HEK293 (cell line): ENCODE results near the gene POLR2E.
A peak's percentile ranks its signal among the peaks of the same experiment; 100 is the strongest.

Experiments
- CTCF ChIA-PET: fragments of 350-600 bp; formaldehyde crosslinking; extraction: SDS; loops from one replicate; lab custom pipeline; 2021; ENCODE audit warnings: antibody characterized with exemption; lab: Yijun Ruan, JAX
- POLR2A ChIA-PET: fragments of 300-600 bp; formaldehyde crosslinking; extraction: SDS; loops from one replicate; lab custom pipeline; 2020; ENCODE audit warnings: antibody characterized with exemption, inconsistent platforms; lab: Yijun Ruan, JAX
- H3K27ac ChIP-seq: fragments of 200-500 bp; sonication (Bioruptor generic); 2 replicates; pipeline ENCODE4 v1.5.1; 2014; ENCODE audit warnings: low read depth, low read length, control low read depth, inconsistent platforms; ENCODE audit errors: extremely low read depth
- H3K36me3 ChIP-seq, 2 experiments: fragments of 200-500 bp in 1 of 2; sonication (Bioruptor generic) in 1 of 2; 1 replicate in 1 of 2; 2 replicates in 1 of 2; pipeline ENCODE4 v1.5.1; 2014 to 2017; ENCODE audit warnings: inconsistent platforms in 2 of 2, low read length in 2 of 2; ENCODE audit not compliant: control insufficient read depth in 2 of 2, insufficient read depth in 1 of 2
- H3K4me1 ChIP-seq: fragments of 200-500 bp; sonication (Bioruptor generic); 2 replicates; pipeline ENCODE4 v1.5.1; 2014; ENCODE audit warnings: mild to moderate bottlenecking, low read length, inconsistent platforms; ENCODE audit not compliant: control insufficient read depth, insufficient read depth
- H3K4me3 ChIP-seq: 2 replicates; pipeline ENCODE4 v1.5.1; 2011; ENCODE audit warnings: low read depth, mild to moderate bottlenecking, control low read depth, low read length, moderate library complexity
- H3K9me3 ChIP-seq: fragments of 200-500 bp; sonication (Bioruptor generic); 2 replicates; pipeline ENCODE4 v1.5.1; 2014; ENCODE audit warnings: low read depth, low read length, inconsistent platforms; ENCODE audit not compliant: control insufficient read depth, insufficient read depth
- KLF8 ChIP-seq: fragments of 450-650 bp; formaldehyde crosslinking; IDR thresholded peaks from 2 replicates; pipeline ENCODE4 v1.5.1; 2016; ENCODE audit warnings: missing biosample characterization, missing genetic modification characterization
- KLF9 ChIP-seq: fragments of 450-650 bp; formaldehyde crosslinking; IDR thresholded peaks from 2 replicates; pipeline ENCODE4 v1.5.1; 2016; ENCODE audit warnings: missing biosample characterization, missing genetic modification characterization, low read depth
- REPIN1 ChIP-seq: fragments of 450-650 bp; formaldehyde crosslinking; IDR thresholded peaks from 2 replicates; pipeline ENCODE4 v1.5.1; 2017; ENCODE audit warnings: missing biosample characterization, missing genetic modification characterization, low read depth
- ZBTB7A ChIP-seq: fragments of 450-650 bp; formaldehyde crosslinking; IDR thresholded peaks from 2 replicates; pipeline ENCODE4 v1.5.1; 2016; ENCODE audit warnings: low read depth, missing biosample characterization, missing genetic modification characterization
- ZBTB8A ChIP-seq: fragments of 450-650 bp; formaldehyde crosslinking; IDR thresholded peaks from 2 replicates; pipeline ENCODE4 v1.5.1; 2016; ENCODE audit warnings: missing biosample characterization, missing genetic modification characterization
- ZEB2 ChIP-seq: fragments of 450-650 bp; formaldehyde crosslinking; IDR thresholded peaks from 2 replicates; pipeline ENCODE4 v1.5.1; 2016; ENCODE audit warnings: missing biosample characterization, missing genetic modification characterization
- ZNF24 ChIP-seq: fragments of 450-650 bp; formaldehyde crosslinking; IDR thresholded peaks from 2 replicates; pipeline ENCODE4 v1.5.1; 2016; ENCODE audit warnings: missing biosample characterization, missing genetic modification characterization
- ZNF266 ChIP-seq: fragments of 450-650 bp; formaldehyde crosslinking; IDR thresholded peaks from 2 replicates; pipeline ENCODE4 v1.5.1; 2016; ENCODE audit warnings: missing biosample characterization, missing genetic modification characterization, low read depth
- ZNF311 ChIP-seq: fragments of 450-650 bp; formaldehyde crosslinking; IDR thresholded peaks from 2 replicates; pipeline ENCODE4 v1.5.1; 2017; ENCODE audit warnings: missing biosample characterization, missing genetic modification characterization, borderline replicate concordance
- ZNF366 ChIP-seq: fragments of 450-650 bp; formaldehyde crosslinking; conservative IDR thresholded peaks from 2 replicates; pipeline ENCODE4 v1.5.1; 2016; ENCODE audit warnings: missing biosample characterization, missing genetic modification characterization
- ZNF404 ChIP-seq: fragments of 450-650 bp; formaldehyde crosslinking; IDR thresholded peaks from 2 replicates; pipeline ENCODE4 v1.5.1; 2017; ENCODE audit warnings: missing biosample characterization, missing genetic modification characterization
- ZNF423 ChIP-seq: fragments of 450-650 bp; formaldehyde crosslinking; IDR thresholded peaks from 2 replicates; pipeline ENCODE4 v1.5.1; 2016; ENCODE audit warnings: missing biosample characterization, missing genetic modification characterization
- ZNF600 ChIP-seq: fragments of 450-650 bp; formaldehyde crosslinking; IDR thresholded peaks from 2 replicates; pipeline ENCODE4 v1.5.1; 2016; ENCODE audit warnings: missing biosample characterization, missing genetic modification characterization
- ZNF707 ChIP-seq: fragments of 450-650 bp; formaldehyde crosslinking; IDR thresholded peaks from 2 replicates; pipeline ENCODE4 v1.5.1; 2016; ENCODE audit warnings: missing biosample characterization, missing genetic modification characterization
- ZSCAN23 ChIP-seq: fragments of 450-650 bp; formaldehyde crosslinking; IDR thresholded peaks from 2 replicates; pipeline ENCODE4 v1.5.1; 2016; ENCODE audit warnings: missing biosample characterization, missing genetic modification characterization
- ZSCAN30 ChIP-seq: fragments of 450-650 bp; IDR thresholded peaks from 2 replicates; pipeline ENCODE4 v1.5.1; 2018; ENCODE audit warnings: missing biosample characterization, mild to moderate bottlenecking, missing genetic modification characterization, moderate library complexity
- TF ChIP-seq, protein P1 (sequence below): fragments of 450-650 bp; formaldehyde crosslinking; IDR thresholded peaks from 2 replicates; pipeline ENCODE4 v1.5.1; 2017; ENCODE audit warnings: missing biosample characterization, missing genetic modification characterization
- TF ChIP-seq, protein P2 (sequence below): fragments of 450-650 bp; formaldehyde crosslinking; IDR thresholded peaks from 2 replicates; pipeline ENCODE4; 2016; ENCODE audit warnings: missing biosample characterization, missing genetic modification characterization
- TF ChIP-seq, protein P3 (sequence below): fragments of 450-650 bp; formaldehyde crosslinking; IDR thresholded peaks from 2 replicates; pipeline ENCODE4 v1.5.1; 2016; ENCODE audit warnings: missing biosample characterization, missing genetic modification characterization
- TF ChIP-seq, protein P4 (sequence below): fragments of 450-650 bp; IDR thresholded peaks from 2 replicates; pipeline ENCODE4 v1.5.1; 2018; ENCODE audit warnings: missing biosample characterization, missing genetic modification characterization
- TF ChIP-seq, protein P5 (sequence below): fragments of 450-650 bp; formaldehyde crosslinking; IDR thresholded peaks from 2 replicates; pipeline ENCODE4 v1.5.1; 2016; ENCODE audit warnings: missing biosample characterization, missing genetic modification characterization

POLR2E gene

DNA sequence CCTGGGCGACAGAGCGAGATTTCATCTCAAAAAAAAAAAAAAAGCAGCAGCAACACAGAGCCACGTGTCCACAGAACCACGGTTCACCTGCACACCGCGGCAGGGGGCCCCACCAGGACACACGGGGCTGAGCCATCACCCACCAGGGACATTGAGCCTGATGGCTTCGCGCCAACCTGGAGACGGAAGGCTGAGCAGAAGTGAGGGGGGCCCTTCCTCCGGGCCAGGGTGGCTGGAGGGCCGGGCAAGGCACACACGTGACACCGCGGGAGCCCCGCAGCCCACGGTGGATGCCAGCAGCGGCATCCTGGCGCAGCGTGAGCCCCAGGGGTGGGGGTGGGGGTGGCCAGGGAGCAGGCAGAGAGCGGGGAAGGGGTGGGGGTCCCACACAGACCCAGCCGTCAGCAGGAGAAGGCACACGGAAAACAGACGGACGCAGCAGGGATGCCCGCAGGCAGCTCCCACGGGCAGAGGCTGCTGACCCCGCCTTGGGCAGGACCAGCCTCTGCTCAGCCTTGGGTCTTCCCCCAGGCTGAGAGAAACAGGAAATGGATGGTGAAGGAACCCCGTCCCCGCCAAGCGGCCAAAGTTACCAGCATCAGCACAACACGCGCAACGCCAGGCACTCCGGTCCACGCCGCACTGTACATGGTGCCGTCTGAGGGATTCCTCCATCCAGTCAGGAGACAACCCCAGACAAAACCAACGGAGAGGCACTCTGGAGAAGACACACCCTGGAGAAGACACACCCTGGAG lies 45.3 kb upstream of the POLR2E start:
- no peak overlapping the region for H3K4me3 ChIP-seq
- H3K4me1 ChIP-seq: no peaks in the 10 kb centered on the region
- H3K36me3 ChIP-seq: peaks cover 0 to 16% of the 10 kb centered on the region in 2 experiments; a peak in 2 of 3 replicates
- ChIA-PET POLR2A (no interaction called here), CTCF (interaction anchor here (0.6 kb wide), 1 partner anchor 683 kb away, joined by 3 read pairs; no protein-coding TSS in a partner anchor)
- TF ChIP-seq ZNF404 (no peak), ZNF423 (no peak), ZNF266 (tag by site-specific recombination) (no peak)
- TF ChIP-seq, protein P1, sequence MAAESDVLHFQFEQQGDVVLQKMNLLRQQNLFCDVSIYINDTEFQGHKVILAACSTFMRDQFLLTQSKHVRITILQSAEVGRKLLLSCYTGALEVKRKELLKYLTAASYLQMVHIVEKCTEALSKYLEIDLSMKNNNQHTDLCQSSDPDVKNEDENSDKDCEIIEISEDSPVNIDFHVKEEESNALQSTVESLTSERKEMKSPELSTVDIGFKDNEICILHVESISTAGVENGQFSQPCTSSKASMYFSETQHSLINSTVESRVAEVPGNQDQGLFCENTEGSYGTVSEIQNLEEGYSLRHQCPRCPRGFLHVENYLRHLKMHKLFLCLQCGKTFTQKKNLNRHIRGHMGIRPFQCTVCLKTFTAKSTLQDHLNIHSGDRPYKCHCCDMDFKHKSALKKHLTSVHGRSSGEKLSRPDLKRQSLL: peak; percentile 8; the same call in 1 of the 2 replicates
- no peaks in the 10 kb centered on the region for H3K9me3 ChIP-seq
- no peak overlapping the region for H3K27ac ChIP-seq

DNA sequence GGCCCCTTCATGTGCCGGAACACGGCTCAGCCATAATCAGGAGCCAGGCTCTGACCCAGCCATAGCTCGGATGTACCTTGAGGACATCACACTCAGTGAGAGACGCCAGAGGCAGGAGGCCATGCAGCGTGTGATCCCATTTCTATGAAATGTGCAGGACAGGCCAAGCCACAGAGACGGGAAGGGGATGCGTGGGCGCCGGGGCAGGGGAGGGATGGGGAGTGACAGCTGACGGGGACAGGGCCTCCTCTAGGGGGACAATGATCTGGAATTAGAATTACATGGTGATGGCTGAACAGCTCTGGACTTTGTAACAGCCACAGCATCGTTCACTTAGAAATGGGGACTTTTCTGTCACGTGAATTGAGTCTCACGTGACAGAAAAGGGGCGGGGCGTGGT lies 44.0 kb upstream of the POLR2E start:
- TF ChIP-seq KLF9 (tag by site-specific recombination): 0 out of 2 replicates have a peak, but pooled peaks have one; percentile 29
- 0 out of 2 replicates have a peak, but pooled peaks have one; percentile 41 for TF ChIP-seq ZNF600
- no peak for TF ChIP-seq ZNF366 (tag by site-specific recombination)
- Histone ChIP-seq H3K27ac (no peak overlapping the region), H3K4me3 (no peak overlapping the region), H3K36me3 (peaks cover 0 to 17% of the 10 kb centered on the region in 2 experiments; a peak in 2 of 3 replicates), H3K9me3 (no peaks in the 10 kb centered on the region), H3K4me1 (no peaks in the 10 kb centered on the region)
- ChIA-PET POLR2A (no interaction called here), CTCF (interaction anchor here (0.7 kb wide), 1 partner anchor 24 kb away, joined by 3 read pairs; no protein-coding TSS in a partner anchor)

DNA sequence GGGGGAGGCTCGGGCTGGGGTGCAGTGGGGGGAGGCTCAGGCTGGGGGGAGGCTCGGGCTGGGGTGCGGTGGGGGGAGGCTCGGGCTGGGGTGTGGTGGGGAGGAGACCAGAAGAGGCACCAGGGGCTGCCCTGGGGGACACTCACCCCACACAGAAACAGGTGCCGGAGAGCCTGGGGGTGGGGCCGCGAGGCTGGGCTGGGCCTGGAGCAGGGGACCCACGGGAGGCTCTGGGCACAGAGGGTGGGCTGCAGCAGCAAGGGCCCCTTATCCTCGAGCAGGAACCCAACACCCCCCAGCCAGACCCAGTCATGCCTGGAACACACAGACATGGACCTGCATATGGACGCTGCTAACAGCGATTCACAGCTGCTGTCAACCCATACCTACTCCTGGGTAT lies 42.9 kb upstream of the POLR2E start:
- POLR2A ChIA-PET: no interaction called here
- H3K27ac ChIP-seq: no peak overlapping the region
- TF ChIP-seq ZBTB7A (tag by site-specific recombination): peak; percentile 59; the same call in 1 of the 2 replicates
- TF ChIP-seq ZNF707: no peak
- TF ChIP-seq ZEB2: no peak
- TF ChIP-seq, protein P2, sequence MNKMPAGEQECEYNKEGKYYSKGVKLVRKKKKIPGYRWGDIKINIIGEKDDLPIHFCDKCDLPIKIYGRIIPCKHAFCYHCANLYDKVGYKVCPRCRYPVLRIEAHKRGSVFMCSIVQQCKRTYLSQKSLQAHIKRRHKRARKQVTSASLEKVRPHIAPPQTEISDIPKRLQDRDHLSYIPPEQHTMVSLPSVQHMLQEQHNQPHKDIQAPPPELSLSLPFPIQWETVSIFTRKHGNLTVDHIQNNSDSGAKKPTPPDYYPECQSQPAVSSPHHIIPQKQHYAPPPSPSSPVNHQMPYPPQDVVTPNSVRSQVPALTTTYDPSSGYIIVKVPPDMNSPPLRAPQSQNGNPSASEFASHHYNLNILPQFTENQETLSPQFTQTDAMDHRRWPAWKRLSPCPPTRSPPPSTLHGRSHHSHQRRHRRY (tag by site-specific recombination): no peak
- no peak for TF ChIP-seq ZBTB8A
- no peak for TF ChIP-seq REPIN1 (tag by site-specific recombination)
- no peak for TF ChIP-seq ZSCAN30 (tag by site-specific recombination)
- TF ChIP-seq, protein P3, sequence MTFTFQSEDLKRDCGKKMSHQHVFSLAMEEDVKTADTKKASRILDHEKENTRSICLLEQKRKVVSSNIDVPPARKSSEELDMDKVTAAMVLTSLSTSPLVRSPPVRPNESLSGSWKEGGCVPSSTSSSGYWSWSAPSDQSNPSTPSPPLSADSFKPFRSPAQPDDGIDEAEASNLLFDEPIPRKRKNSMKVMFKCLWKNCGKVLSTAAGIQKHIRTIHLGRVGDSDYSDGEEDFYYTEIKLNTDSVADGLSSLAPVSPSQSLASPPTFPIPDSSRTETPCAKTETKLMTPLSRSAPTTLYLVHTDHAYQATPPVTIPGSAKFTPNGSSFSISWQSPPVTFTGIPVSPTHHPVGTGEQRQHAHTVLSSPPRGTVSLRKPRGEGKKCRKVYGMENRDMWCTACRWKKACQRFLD: no peak
- TF ChIP-seq, protein P4, sequence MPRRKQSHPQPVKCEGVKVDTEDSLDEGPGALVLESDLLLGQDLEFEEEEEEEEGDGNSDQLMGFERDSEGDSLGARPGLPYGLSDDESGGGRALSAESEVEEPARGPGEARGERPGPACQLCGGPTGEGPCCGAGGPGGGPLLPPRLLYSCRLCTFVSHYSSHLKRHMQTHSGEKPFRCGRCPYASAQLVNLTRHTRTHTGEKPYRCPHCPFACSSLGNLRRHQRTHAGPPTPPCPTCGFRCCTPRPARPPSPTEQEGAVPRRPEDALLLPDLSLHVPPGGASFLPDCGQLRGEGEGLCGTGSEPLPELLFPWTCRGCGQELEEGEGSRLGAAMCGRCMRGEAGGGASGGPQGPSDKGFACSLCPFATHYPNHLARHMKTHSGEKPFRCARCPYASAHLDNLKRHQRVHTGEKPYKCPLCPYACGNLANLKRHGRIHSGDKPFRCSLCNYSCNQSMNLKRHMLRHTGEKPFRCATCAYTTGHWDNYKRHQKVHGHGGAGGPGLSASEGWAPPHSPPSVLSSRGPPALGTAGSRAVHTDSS (tag by site-specific recombination): no peak
- TF ChIP-seq KLF8: no peak
- no peak for TF ChIP-seq ZSCAN23
- TF ChIP-seq, protein P5, sequence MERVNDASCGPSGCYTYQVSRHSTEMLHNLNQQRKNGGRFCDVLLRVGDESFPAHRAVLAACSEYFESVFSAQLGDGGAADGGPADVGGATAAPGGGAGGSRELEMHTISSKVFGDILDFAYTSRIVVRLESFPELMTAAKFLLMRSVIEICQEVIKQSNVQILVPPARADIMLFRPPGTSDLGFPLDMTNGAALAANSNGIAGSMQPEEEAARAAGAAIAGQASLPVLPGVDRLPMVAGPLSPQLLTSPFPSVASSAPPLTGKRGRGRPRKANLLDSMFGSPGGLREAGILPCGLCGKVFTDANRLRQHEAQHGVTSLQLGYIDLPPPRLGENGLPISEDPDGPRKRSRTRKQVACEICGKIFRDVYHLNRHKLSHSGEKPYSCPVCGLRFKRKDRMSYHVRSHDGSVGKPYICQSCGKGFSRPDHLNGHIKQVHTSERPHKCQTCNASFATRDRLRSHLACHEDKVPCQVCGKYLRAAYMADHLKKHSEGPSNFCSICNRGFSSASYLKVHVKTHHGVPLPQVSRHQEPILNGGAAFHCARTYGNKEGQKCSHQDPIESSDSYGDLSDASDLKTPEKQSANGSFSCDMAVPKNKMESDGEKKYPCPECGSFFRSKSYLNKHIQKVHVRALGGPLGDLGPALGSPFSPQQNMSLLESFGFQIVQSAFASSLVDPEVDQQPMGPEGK (tag by site-specific recombination): 0 out of 2 replicates have a peak, but pooled peaks have one; percentile 19
- no peak for TF ChIP-seq ZNF24 (tag by site-specific recombination)
- no peak for TF ChIP-seq ZNF311
- TF ChIP-seq ZNF600: no peak
- H3K4me1 ChIP-seq: no peaks in the 10 kb centered on the region
- H3K4me3 ChIP-seq: no peak overlapping the region
- CTCF ChIA-PET: no interaction called here
- H3K36me3 ChIP-seq: peaks cover 0 to 15% of the 10 kb centered on the region in 2 experiments; a peak in 2 of 3 replicates
- no peaks in the 10 kb centered on the region for H3K9me3 ChIP-seq
